T-helper 2 cell treated with Interferon-gamma antibody and Interleukin-4, amounts not matched to agents 5 μg/mL and 100 μg/mL, for 36 hours (primary cell): ENCODE results near the gene LIX1L.

Experiments used
- DNase-seq: peaks from one replicate; pipeline ENCODE4 v3.0.0; 2021; ENCODE audit warnings: low spot score
- H3K27ac Mint-ChIP-seq: one replicate; pipeline ENCODE4 v1.8.0; 2021; ENCODE audit warnings: mild to moderate bottlenecking, mixed read lengths
- H3K27me3 Mint-ChIP-seq: one replicate; pipeline ENCODE4 v1.8.0; 2021; ENCODE audit warnings: low read depth, mixed read lengths
- H3K36me3 Mint-ChIP-seq: one replicate; pipeline ENCODE4 v1.8.0; 2021; ENCODE audit warnings: low read depth, mixed read lengths
- H3K4me1 Mint-ChIP-seq: one replicate; pipeline ENCODE4 v1.8.0; 2021; ENCODE audit warnings: low read depth, mixed read lengths
- H3K4me3 Mint-ChIP-seq: one replicate; pipeline ENCODE4 v1.8.0; 2022; ENCODE audit warnings: mild to moderate bottlenecking, moderate library complexity, mixed read lengths
- H3K9me3 Mint-ChIP-seq: one replicate; pipeline ENCODE4 v1.8.0; 2021; ENCODE audit warnings: mixed read lengths

The LIX1L gene

GRCh38 chr1:145979746-145980456, 22.1 kb upstream of the LIX1L start:
- Mint-ChIP-seq H3K9me3 (no peaks in the 10 kb centered on the region), H3K36me3 (peaks cover 8% of the 10 kb centered on the region), H3K4me3 (no peak overlapping the region), H3K27ac (no peak overlapping the region), H3K27me3 (no peaks in the 10 kb centered on the region), H3K4me1 (peaks cover 33% of the 10 kb centered on the region)
- no peak for DNase-seq

DNA sequence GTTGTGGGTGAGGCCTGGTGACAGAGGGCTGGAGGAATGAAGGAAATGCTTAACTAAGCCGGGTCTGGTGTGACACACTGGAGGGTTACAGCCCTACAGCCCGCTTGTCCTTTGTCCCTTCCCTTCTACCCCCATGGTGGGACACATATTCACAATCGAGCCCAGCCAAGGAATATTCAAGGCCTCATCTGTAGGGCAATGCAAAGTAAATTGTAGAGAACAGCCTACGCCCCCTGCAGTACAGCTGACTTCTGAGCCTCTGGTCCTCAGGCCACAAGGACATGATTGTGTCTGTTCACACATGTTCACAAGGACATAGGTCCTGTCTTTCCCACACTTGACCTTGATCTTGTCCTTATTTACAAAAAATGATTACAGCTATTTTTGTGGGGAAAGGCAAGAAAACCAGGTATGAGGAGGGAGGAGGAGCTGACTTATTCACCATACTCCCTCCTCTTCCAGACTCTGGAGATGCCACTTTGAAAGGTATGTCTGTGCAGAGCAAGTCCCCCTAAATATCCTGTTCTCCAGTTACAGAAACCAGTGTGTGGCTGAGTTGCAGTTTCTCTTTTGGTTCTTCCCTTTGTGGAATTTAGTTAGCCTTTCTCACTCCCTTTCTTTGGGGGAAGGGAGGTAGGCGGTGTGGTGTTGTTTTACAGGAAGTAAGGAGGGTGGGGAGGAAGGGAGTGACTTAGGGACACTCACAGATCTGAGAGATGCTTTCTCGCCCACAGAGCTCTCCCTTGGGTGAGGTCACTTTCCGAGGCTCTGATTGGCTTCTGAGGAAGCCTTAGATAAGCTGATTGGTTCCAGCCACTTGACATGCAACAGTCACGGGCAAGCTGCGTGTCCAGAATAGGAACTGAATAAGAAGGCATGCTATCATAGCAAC, 21.3 kb upstream of the LIX1L start:
- peak; percentile 93 for DNase-seq
- no peaks in the 10 kb centered on the region for H3K27me3 Mint-ChIP-seq
- no peaks in the 10 kb centered on the region for H3K9me3 Mint-ChIP-seq
- H3K27ac Mint-ChIP-seq: no peak overlapping the region
- no peak overlapping the region for H3K4me3 Mint-ChIP-seq
- peaks cover 28% of the 10 kb centered on the region for H3K4me1 Mint-ChIP-seq
- H3K36me3 Mint-ChIP-seq: peaks cover 8% of the 10 kb centered on the region

GRCh38 chr1:145978471-145978853, 20.6 kb upstream of the LIX1L start:
- Mint-ChIP-seq H3K36me3 (peaks cover 8% of the 10 kb centered on the region), H3K27ac (no peak overlapping the region), H3K9me3 (no peaks in the 10 kb centered on the region), H3K4me3 (no peak overlapping the region), H3K27me3 (no peaks in the 10 kb centered on the region), H3K4me1 (peaks cover 23% of the 10 kb centered on the region)
- no peak for DNase-seq

GRCh38 chr1:145977486-145978470, 20.0 kb upstream of the LIX1L start:
- Mint-ChIP-seq H3K36me3 (peaks cover 8% of the 10 kb centered on the region), H3K4me3 (no peak overlapping the region), H3K27me3 (no peaks in the 10 kb centered on the region), H3K4me1 (peaks cover 18% of the 10 kb centered on the region), H3K27ac (no peak overlapping the region), H3K9me3 (no peaks in the 10 kb centered on the region)
- peak; percentile 64 for DNase-seq

DNA sequence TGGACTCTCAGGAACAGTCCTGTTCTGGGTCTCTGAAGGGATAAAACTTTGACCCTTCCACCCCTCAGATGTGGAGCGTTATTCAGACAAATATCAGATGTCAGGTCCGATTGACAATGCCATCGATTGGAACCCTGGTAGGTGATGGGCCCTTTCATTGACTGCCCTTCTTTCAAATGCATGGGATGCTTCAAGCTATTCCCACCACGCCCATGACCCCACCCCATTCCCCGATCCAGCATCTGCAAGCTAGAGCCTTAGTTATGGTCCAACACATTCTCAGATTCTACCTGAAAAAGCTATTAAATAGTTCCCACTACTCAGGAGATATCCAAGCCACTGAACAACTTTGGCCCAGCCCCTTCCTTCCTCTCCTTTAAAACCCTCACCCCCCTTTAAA, 19.2 kb upstream of the LIX1L start:
- peaks cover 8% of the 10 kb centered on the region for H3K36me3 Mint-ChIP-seq
- no peaks in the 10 kb centered on the region for H3K27me3 Mint-ChIP-seq
- H3K4me3 Mint-ChIP-seq: no peak overlapping the region
- DNase-seq: no peak
- no peaks in the 10 kb centered on the region for H3K9me3 Mint-ChIP-seq
- no peak overlapping the region for H3K27ac Mint-ChIP-seq
- H3K4me1 Mint-ChIP-seq: peaks cover 13% of the 10 kb centered on the region

DNA sequence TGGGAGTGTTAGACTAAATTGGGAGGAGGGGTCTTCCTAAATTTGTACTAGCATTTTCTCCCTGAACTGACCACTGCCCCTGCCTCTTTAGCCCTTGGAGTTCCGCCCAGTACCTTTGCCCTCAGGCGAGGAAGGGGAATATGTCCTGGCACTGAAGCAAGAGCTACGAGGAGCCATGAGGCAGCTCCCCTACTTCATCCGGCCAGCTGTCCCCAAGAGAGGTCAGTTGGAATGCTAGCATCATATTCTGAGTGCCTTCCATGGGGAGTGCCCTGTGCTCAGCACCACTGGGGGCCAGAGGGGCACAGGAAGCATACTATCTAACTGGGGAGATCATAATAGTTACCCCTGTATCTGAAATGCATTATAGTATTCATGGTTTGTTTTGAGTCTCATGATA, 17.4 kb upstream of the LIX1L start:
- H3K4me1 Mint-ChIP-seq: peaks cover 3% of the 10 kb centered on the region
- no peaks in the 10 kb centered on the region for H3K9me3 Mint-ChIP-seq
- no peak overlapping the region for H3K4me3 Mint-ChIP-seq
- DNase-seq: no peak
- no peak overlapping the region for H3K27ac Mint-ChIP-seq
- H3K27me3 Mint-ChIP-seq: no peaks in the 10 kb centered on the region
- peaks cover 10% of the 10 kb centered on the region for H3K36me3 Mint-ChIP-seq

DNA sequence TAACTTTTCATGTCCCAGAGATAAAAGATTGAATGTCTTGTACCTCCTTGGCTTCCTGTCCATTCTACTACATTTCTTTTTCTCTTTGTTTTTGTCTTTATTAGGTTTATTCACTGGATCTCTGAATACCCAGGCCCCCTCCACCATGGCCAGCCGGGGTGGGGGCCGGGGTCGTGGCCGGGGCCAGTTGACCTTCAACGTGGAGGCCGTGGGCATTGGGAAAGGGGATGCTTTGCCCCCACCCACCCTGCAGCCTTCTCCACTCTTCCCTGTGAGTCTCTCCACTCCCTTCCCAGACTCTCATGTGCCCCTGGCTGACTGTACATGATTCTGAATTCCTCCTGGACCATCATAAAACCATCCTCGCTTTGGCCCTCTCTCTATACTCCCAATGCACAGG, 16.9 kb upstream of the LIX1L start:
- peaks cover 10% of the 10 kb centered on the region for H3K36me3 Mint-ChIP-seq
- peaks cover 3% of the 10 kb centered on the region for H3K4me1 Mint-ChIP-seq
- no peak overlapping the region for H3K4me3 Mint-ChIP-seq
- H3K9me3 Mint-ChIP-seq: no peaks in the 10 kb centered on the region
- H3K27me3 Mint-ChIP-seq: no peaks in the 10 kb centered on the region
- DNase-seq: no peak
- H3K27ac Mint-ChIP-seq: no peak overlapping the region

GRCh38 chr1:145972580-145972979, 14.8 kb upstream of the LIX1L start:
- DNase-seq: no peak
- Mint-ChIP-seq H3K27ac (no peak overlapping the region), H3K36me3 (peaks cover 11% of the 10 kb centered on the region), H3K4me3 (no peak overlapping the region), H3K27me3 (no peaks in the 10 kb centered on the region), H3K4me1 (peaks cover 3% of the 10 kb centered on the region), H3K9me3 (peaks cover 1% of the 10 kb centered on the region)

GRCh38 chr1:145967288-145967687, 9.5 kb upstream of the LIX1L start:
- peaks cover 25% of the 10 kb centered on the region for H3K4me1 Mint-ChIP-seq
- no peak overlapping the region for H3K4me3 Mint-ChIP-seq
- H3K27ac Mint-ChIP-seq: no peak overlapping the region
- no peaks in the 10 kb centered on the region for H3K27me3 Mint-ChIP-seq
- peaks cover 4% of the 10 kb centered on the region for H3K9me3 Mint-ChIP-seq
- no peak for DNase-seq
- H3K36me3 Mint-ChIP-seq: peaks cover 12% of the 10 kb centered on the region

DNA sequence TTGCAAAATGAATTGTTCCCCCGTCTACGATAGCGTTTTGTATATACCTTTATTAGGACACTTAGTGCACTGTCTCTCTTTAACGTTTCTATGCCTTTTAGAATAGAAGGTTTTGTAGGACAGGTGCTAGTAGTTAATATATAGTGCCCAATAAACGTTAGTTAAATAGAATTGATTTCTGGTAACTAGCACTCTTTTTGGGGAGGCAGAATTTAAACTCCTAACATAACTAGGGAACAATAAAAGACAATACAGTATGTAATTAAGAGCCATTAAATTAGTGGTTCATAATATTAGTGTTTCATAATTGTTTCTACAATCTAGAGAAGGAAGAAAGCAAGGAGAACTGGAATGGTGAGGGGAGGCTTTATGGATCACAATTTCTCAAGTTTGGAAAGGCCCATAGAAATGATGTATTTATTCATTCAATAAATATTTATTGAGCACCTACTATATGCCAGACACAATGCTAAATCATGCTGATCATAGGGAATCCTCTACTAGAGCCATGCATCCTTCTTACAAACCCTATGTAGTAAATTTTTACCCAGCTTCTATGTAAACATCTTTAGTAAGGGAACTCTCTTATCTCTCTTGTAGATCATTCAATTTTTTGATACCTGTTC, 7.4 kb upstream of the LIX1L start:
- no peak for DNase-seq
- peak overlapping the region; percentile 97 for H3K4me3 Mint-ChIP-seq
- peaks cover 10% of the 10 kb centered on the region for H3K36me3 Mint-ChIP-seq
- H3K4me1 Mint-ChIP-seq: peaks cover 36% of the 10 kb centered on the region
- peaks cover 4% of the 10 kb centered on the region for H3K9me3 Mint-ChIP-seq
- no peaks in the 10 kb centered on the region for H3K27me3 Mint-ChIP-seq
- H3K27ac Mint-ChIP-seq: peak overlapping the region; percentile 86

GRCh38 chr1:145964328-145965118, 6.7 kb upstream of the LIX1L start, which contains the start of the genes ANKRD34A and POLR3GL:
Gene ANKRD34A (minus strand): TSS chr1:145964575. CDS start chr1:145961759, 2,816 bp downstream.
Gene POLR3GL (plus strand): TSS chr1:145964690. CDS start chr1:145974866, 10,176 bp downstream.
- peak within 1 kb of the TSS; percentile 86 for H3K27ac Mint-ChIP-seq
- H3K9me3 Mint-ChIP-seq: peaks cover 4% of the 10 kb centered on the region
- peaks cover 10% of the 10 kb centered on the region for H3K36me3 Mint-ChIP-seq
- H3K27me3 Mint-ChIP-seq: no peaks in the 10 kb centered on the region
- peaks cover 38% of the 10 kb centered on the region for H3K4me1 Mint-ChIP-seq
- peak; percentile 92 for DNase-seq
- H3K4me3 Mint-ChIP-seq: peak within 1 kb of the TSS; percentile 97

DNA sequence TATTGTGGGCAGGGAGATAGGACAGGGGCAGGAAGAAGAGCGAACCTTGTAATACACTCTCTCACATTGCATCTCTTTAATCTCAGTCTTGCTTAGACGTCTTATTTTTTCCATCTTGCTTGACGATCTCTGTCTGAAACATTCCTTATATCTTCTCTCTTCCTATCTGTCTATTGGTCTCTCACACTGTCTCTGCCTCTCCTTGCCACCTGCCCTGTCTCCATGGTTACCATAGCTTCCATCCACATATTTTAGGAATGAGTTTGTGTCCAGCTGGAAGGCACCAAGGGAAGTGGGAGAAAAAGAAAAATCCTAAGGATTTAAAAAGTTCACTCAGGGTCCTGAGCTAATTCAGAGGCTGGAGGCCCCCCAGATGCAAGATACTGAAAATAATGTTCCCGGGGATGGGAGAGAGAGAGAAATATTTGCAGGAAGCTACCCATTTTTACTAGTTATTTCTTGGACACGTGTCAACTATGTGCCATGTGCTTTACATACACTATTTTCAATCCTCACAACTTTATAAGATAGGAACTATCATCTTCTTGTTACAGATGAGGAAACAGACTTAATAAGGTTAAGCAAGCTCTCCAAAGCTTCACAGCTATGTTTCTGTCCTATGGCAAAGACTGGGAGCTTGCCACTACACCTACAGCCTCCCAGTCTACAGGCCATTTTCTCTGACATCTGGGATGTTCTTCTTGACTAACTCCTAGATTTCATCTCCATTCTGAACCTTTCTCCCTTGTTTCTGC, 5.6 kb upstream of the LIX1L start:
- H3K36me3 Mint-ChIP-seq: peaks cover 10% of the 10 kb centered on the region
- H3K27me3 Mint-ChIP-seq: no peaks in the 10 kb centered on the region
- H3K4me1 Mint-ChIP-seq: peaks cover 46% of the 10 kb centered on the region
- H3K4me3 Mint-ChIP-seq: peak overlapping the region; percentile 97
- no peak for DNase-seq
- H3K9me3 Mint-ChIP-seq: peaks cover 4% of the 10 kb centered on the region
- H3K27ac Mint-ChIP-seq: peak overlapping the region; percentile 86
